GM19025 (cell line): ENCODE measurements around the gene EFCAB8.

Source experiments
- ATAC-seq: cut with Tn5 transposase; IDR thresholded peaks from one replicate; pipeline ENCODE4 v1.9.1; 2021; ENCODE audit warnings: mild to moderate bottlenecking, low read depth, moderate library complexity; ENCODE audit not compliant: unreplicated experiment

The EFCAB8 gene

GRCh38 chr20:32980131-32980941 lies 121.6 kb downstream of the EFCAB8 start:
- ATAC-seq = no peak

GRCh38 chr20:32980990-32981389 lies 122.3 kb downstream of the EFCAB8 start:
- no peak for ATAC-seq

DNA sequence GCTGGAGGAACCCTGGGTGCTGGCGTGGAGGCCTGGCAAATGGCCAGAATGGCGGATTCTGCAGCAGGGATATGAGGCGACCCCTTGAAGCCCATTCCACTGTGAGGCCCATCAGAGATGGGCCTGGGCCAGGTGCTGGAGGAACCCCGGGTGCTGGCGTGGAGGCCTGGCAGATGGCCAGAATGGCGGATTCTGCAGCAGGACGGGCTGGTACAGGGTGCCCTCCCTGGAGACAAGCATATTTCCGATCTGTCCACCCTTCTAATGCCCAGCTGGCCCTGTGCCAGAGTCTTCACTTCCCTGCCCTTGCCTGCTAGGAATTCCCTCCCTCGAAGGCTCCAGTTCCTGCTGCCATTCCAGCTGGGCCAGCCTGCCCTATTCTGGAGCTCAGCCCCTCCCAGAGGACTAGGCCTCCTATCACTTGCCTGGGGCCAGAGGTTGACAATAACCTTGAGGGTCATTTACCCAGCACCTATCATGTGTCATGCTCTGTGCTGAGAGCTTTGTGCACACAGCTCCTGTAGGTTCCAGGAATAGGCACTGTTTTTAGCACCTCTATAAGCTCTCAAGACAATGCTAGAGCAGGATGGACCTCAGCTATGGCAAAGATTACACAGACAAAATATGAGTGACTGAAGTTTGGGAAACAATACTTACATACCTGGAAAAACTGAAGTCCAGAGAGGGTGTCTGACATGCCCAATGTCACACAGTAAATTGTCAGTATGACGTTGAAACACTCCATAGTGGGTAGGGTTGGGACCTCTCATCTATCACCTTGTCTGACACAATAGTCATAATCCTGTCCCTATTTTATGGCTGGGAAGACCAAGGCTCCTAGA lies 124.1 kb downstream of the EFCAB8 start:
- no peak for ATAC-seq

- ATAC-seq = no peak
Observed at GRCh38 chr20:32983459-32984112, 124.9 kb downstream of the EFCAB8 start.

GRCh38 chr20:32984196-32984595 lies 125.5 kb downstream of the EFCAB8 start:
- no peak for ATAC-seq

GRCh38 chr20:32984631-32985354 lies 126.1 kb downstream of the EFCAB8 start:
- no peak for ATAC-seq

GRCh38 chr20:32985596-32985995 lies 126.9 kb downstream of the EFCAB8 start:
- no peak for ATAC-seq

GRCh38 chr20:32986331-32986966 lies 127.7 kb downstream of the EFCAB8 start:
- no peak for ATAC-seq

GRCh38 chr20:32987044-32987825 lies 128.5 kb downstream of the EFCAB8 start:
- ATAC-seq = no peak

DNA sequence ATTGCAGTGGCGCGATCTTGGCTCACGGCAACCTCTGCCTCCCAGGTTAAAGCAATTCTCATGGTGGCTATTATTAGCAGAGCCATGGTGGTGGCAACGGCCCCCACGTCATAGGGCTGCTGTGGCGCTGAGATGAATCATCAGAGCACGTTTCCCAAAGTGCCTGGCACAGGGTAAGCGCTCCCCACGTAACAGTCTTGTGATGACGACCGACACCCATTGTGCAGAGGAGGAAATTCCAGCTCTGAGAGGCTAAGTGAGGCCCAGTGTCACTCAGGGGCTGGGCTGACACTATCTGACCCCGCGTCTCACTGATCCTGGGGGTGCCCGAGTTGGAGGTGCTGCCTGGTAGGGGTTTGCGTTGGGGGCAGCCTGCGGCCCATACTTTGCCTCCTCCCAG lies 129.3 kb downstream of the EFCAB8 start:
- ATAC-seq = no peak

DNA sequence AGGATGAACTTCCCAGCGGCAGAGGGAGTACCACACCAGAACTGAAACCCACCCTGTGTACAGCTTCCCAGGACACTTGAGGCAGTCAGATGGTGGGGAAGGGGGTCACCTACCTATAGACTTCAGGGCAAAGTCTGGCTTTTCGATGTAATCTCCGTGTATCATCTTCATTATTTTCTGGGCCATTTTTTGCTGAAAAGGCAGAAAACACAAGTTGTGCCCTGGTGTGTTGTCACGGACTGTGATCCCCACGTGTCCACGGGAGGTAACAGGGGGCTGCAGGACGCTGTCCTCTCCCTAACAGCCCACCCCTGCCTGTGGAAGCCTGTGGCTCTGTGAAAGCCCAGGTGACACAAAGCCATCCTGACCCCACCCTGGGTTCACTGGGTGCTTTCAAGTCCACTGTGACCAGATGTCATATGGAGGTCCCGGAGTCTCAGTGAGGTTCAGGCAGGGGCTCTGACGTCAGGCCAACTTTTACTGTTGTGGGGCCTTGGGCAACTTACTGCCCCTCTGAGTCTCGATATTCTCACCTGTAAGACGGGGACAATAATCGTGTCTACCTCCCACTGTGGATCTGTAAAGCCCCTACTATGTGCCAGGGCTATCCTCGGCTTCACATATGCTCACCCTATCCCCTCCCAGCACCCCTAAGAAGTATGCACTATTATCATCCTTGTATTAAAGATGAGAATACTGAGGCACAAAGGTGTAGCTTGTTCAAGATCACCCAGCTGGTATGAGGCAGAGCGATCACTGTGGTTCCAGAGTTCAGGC lies 131.0 kb downstream of the EFCAB8 start:
- no peak for ATAC-seq

- no peak for ATAC-seq
Observed at GRCh38 chr20:32990426-32990825, 131.7 kb downstream of the EFCAB8 start.

GRCh38 chr20:32991383-32991782 lies 132.7 kb downstream of the EFCAB8 start:
- no peak for ATAC-seq

DNA sequence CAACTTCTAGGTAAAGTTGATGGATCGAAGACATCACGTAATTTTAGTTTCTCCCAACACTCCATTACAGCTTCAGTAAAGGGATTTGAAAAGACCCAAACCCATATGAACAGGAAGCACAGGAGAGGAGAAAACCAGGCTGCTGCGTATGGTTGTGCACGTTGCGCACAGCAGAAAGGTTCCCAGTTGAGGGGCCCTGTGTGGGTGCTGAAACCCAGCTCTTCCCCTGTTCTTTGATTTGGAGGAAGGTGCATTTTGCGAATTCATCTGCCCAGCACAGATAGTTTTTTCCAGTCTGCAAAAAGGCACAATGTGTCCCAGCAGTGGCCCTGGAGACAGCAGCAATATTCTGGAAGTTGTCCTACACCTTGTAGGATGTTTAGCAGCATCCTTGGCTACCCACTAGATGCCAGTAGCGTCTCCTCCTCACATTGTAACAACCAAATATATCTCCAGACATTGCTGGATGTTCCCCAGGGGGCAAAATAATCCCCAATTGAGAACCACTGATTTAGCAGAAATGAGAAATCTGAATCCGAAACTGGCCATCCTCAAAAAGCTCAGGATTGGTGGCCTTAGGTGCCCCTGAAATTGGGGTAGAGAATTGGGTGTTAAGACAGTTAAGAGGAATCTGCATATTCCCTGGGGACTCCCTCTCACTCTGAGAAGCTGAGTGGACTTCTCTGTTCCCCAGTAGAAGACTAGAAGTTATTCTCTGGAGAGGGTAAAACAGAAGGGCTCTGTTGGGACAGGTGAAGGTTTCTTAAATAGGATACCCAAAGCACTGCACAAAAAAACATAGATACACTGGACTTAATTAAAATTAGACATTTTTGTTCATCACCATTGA lies 133.3 kb downstream of the EFCAB8 start:
- no peak for ATAC-seq

GRCh38 chr20:32993496-32994050 lies 134.8 kb downstream of the EFCAB8 start:
- no peak for ATAC-seq

DNA sequence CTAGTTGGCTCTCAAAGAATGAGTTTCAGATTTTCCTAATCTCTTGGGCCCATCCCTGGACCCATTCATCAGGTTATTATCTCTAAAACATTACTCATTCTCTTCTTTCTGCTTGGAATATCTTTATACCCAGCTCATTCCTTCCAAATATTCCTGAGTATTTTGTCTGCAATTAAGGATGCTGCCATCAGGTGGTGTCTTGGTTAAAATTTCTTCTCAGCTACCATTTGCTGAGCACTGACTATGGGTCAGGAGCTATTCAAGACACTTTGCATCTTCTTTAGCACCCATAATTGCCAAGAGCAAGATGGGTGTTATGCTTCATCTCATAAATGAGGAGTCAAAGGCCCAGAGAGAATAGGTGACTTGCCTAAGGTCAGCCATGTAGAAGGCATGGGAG lies 137.1 kb downstream of the EFCAB8 start:
- no peak for ATAC-seq

GRCh38 chr20:32997431-32997830 lies 138.7 kb downstream of the EFCAB8 start:
- no peak for ATAC-seq
